Panc1 (cell line): ENCODE results near the gene VWA2. TPM values are rescaled to one million over a fixed set of nuclear protein-coding genes. Genes with fewer than 3 reads are reported as not detected.

Source experiments
- ATAC-seq: fragments of 200-7000 bp; cut with Tn5 transposase; 2 replicates; pipeline ENCODE4 v1.9.1; 2020; ENCODE audit warnings: mild to moderate bottlenecking, moderate library complexity
- BruUV-seq: library from RNA; stranded (reverse); fragments of 400-500 nt; replicated peaks from 2 replicates; lab custom pipeline; 2021; lab: Mats Ljungman, UMichigan
- CTCF ChIA-PET: fragments of 300-600 bp; sonication (Branson Sonifier 250); formaldehyde crosslinking; loops from one replicate; lab custom pipeline; 2022; ENCODE audit warnings: antibody characterized with exemption; lab: Charles Lee
- POLR2A ChIA-PET: fragments of 300-600 bp; sonication (Branson Sonifier 250); formaldehyde crosslinking; loops from one replicate; lab custom pipeline; 2022; ENCODE audit warnings: antibody characterized with exemption; lab: Charles Lee
- DNase-seq: peaks from one replicate; pipeline ENCODE4 v3.0.0-alpha.2; 2010; ENCODE audit warnings: low read depth, low spot score
- H3K27ac ChIP-seq: 2 replicates; pipeline ENCODE4 v1.5.1; 2011; ENCODE audit warnings: mild to moderate bottlenecking, low read length, inconsistent platforms
- H3K27me3 ChIP-seq: fragments of 200-500 bp; sonication (Bioruptor generic); 2 replicates; pipeline ENCODE4 v1.6.0; 2014; ENCODE audit warnings: low read length, inconsistent platforms; ENCODE audit not compliant: control insufficient read depth, insufficient read depth
- H3K36me3 ChIP-seq: fragments of 200-500 bp; sonication (Bioruptor generic); 2 replicates; pipeline ENCODE4 v1.5.1; 2014; ENCODE audit warnings: inconsistent platforms, mild to moderate bottlenecking, low read length, moderate library complexity; ENCODE audit not compliant: control insufficient read depth, insufficient read depth
- H3K4me1 ChIP-seq: 2 replicates; pipeline ENCODE4 v1.5.1; 2011; ENCODE audit warnings: inconsistent platforms, mild to moderate bottlenecking, low read length, moderate library complexity; ENCODE audit not compliant: control insufficient read depth, insufficient read depth
- H3K4me3 ChIP-seq, 2 experiments: 2 replicates each; pipeline ENCODE4 v1.5.1; 2011 to 2012; ENCODE audit warnings: low read depth in 2 of 2, low read length in 2 of 2, mild to moderate bottlenecking in 2 of 2, inconsistent platforms in 1 of 2, moderate library complexity in 1 of 2
- H3K9me3 ChIP-seq: fragments of 200-500 bp; sonication (Bioruptor generic); 2 replicates; pipeline ENCODE4 v1.5.1; 2014; ENCODE audit warnings: low read depth, mild to moderate bottlenecking, inconsistent platforms, low read length, moderate library complexity; ENCODE audit not compliant: control insufficient read depth, insufficient read depth
- POLR2AphosphoS5 ChIP-seq: IDR thresholded peaks from 2 replicates; pipeline ENCODE4 v1.6.1; 2012; ENCODE audit warnings: mild to moderate bottlenecking, low read depth, low read length, moderate library complexity
- REST ChIP-seq, 2 experiments: IDR thresholded peaks; 2 replicates each; pipeline ENCODE4 v1.6.1; 2011 to 2012; ENCODE audit warnings: low read depth in 2 of 2, control low read depth in 1 of 2, low read length in 1 of 2, mild to moderate bottlenecking in 1 of 2, moderate library complexity in 1 of 2; ENCODE audit not compliant: insufficient read depth in 1 of 2
- SIN3A ChIP-seq: IDR thresholded peaks from 2 replicates; pipeline ENCODE4 v1.6.1; 2012; ENCODE audit warnings: low read depth, mild to moderate bottlenecking, low read length, moderate library complexity, borderline replicate concordance; ENCODE audit not compliant: insufficient read depth
- TCF7L2 ChIP-seq: IDR thresholded peaks from 2 replicates; pipeline ENCODE4 v1.6.1; 2011; ENCODE audit warnings: mild to moderate bottlenecking, low read depth, low read length, inconsistent platforms
- in situ Hi-C: cut with HindIII; loops from 2 replicates; pipeline ENCODE4 v1.10.0; 2016; ENCODE audit warnings: low sequenced_read_pairs, low pct_unique_long_range_greater_than_20kb
- intact Hi-C: fragments of 100-400 bp; cut with micrococcal nuclease; formaldehyde crosslinking; loops from one replicate; pipeline ENCODE4 v1.10.0; 2022; ENCODE audit not compliant: unreplicated experiment
- total RNA-seq: library from RNA; stranded (reverse); gene quantifications from one replicate; pipeline ENCODE4 v1.2.1, GENCODE V29; 2021; ENCODE audit not compliant: unreplicated experiment
- TF ChIP-seq, protein P1 (sequence below): fragments of 450-650 bp; IDR thresholded peaks from 2 replicates; pipeline ENCODE4 v1.5.1; 2017; ENCODE audit warnings: mild to moderate bottlenecking

The VWA2 gene
- total RNA-seq, 1 experiment from 2014 or later = 0.77 TPM

- BruUV-seq = no TSS peak
- no peaks in the 10 kb centered on the region for H3K9me3 ChIP-seq
- DNase-seq = no peak
- in situ Hi-C loops (no loop called here), intact Hi-C loops (loop anchor here (5.0 kb wide), 1 partner anchor 94 kb away; the partner anchor contains the start of gene AFAP1L2)
- H3K36me3 ChIP-seq = peaks cover 2% of the 10 kb centered on the region; the same call in 1 of the 2 replicates
- no peak overlapping the region for H3K4me3 ChIP-seq
- POLR2A ChIA-PET = interaction anchor here (0.6 kb wide), 1 partner anchor 22 kb away, joined by 4 read pairs; no protein-coding TSS in a partner anchor
- TF ChIP-seq TCF7L2 = no peak
- no peak for TF ChIP-seq REST (IDR thresholded peaks at IDR 0.05; ENCODE audit: insufficient read depth in 1 of 2, low read depth in 2 of 2, low read length in 1 of 2)
- CTCF ChIA-PET = no interaction called here
- H3K27me3 ChIP-seq = no peaks in the 10 kb centered on the region
- H3K27ac ChIP-seq = peak overlapping the region; percentile 91
- H3K4me1 ChIP-seq = peaks cover 54% of the 10 kb centered on the region
- ATAC-seq = no peak
These were observed 69.7 kb downstream of the VWA2 start for GRCh38 chr10:114308531-114309363.

- TSS peak; percentile 77 for BruUV-seq
- TF ChIP-seq SIN3A (no peak), REST (IDR thresholded peaks at IDR 0.05; ENCODE audit: insufficient read depth in 1 of 2, low read depth in 2 of 2, low read length in 1 of 2) (no peak), POLR2AphosphoS5 (no peak), TCF7L2 (no peak)
- TF ChIP-seq, protein P1, sequence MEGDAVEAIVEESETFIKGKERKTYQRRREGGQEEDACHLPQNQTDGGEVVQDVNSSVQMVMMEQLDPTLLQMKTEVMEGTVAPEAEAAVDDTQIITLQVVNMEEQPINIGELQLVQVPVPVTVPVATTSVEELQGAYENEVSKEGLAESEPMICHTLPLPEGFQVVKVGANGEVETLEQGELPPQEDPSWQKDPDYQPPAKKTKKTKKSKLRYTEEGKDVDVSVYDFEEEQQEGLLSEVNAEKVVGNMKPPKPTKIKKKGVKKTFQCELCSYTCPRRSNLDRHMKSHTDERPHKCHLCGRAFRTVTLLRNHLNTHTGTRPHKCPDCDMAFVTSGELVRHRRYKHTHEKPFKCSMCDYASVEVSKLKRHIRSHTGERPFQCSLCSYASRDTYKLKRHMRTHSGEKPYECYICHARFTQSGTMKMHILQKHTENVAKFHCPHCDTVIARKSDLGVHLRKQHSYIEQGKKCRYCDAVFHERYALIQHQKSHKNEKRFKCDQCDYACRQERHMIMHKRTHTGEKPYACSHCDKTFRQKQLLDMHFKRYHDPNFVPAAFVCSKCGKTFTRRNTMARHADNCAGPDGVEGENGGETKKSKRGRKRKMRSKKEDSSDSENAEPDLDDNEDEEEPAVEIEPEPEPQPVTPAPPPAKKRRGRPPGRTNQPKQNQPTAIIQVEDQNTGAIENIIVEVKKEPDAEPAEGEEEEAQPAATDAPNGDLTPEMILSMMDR = no peak
These were observed 70.3 kb downstream of the VWA2 start for GRCh38 chr10:114309364-114309651.

More at GRCh38 chr10:114309364-114309651, 70.3 kb downstream of the VWA2 start:
- Histone ChIP-seq H3K9me3 (no peaks in the 10 kb centered on the region), H3K4me1 (peaks cover 48% of the 10 kb centered on the region), H3K36me3 (peaks cover 2% of the 10 kb centered on the region; the same call in 1 of the 2 replicates), H3K27me3 (no peaks in the 10 kb centered on the region), H3K27ac (peak overlapping the region; percentile 91; the same call in 1 of the 2 replicates), H3K4me3 (no peak overlapping the region)
- ATAC-seq (no peak), DNase-seq (no peak)
- intact Hi-C loops (loop anchor here (5.0 kb wide), 1 partner anchor 93 kb away; the partner anchor contains the start of gene AFAP1L2), in situ Hi-C loops (no loop called here)
- CTCF ChIA-PET = no interaction called here
- POLR2A ChIA-PET = no interaction called here
